OCI-LY1 (cell line): ENCODE measurements around the gene GGPS1.
A peak's percentile ranks its signal among the peaks of the same experiment; 100 is the strongest.

Experiments
- H2AFZ ChIP-seq: fragments of 200-600 bp; sonication (generic), shearing (Covaris generic); 2 replicates; pipeline ENCODE4 v1.6.0; 2014; ENCODE audit warnings: antibody characterized with exemption, mild to moderate bottlenecking, low read length
- H3F3A ChIP-seq: fragments of 200-600 bp; sonication (generic), shearing (Covaris generic); 2 replicates; pipeline ENCODE4 v1.6.0; 2014; ENCODE audit warnings: mild to moderate bottlenecking, antibody characterized with exemption, low read length, moderate library complexity; ENCODE audit not compliant: insufficient read depth
- H3K27ac ChIP-seq: fragments of 200-600 bp; sonication (generic); 2 replicates; pipeline ENCODE4 v1.5.1; 2014; ENCODE audit warnings: low read length, mixed run types, mild to moderate bottlenecking, low read depth; ENCODE audit not compliant: poor library complexity, severe bottlenecking
- H3K27me3 ChIP-seq: fragments of 200-600 bp; sonication (generic); 2 replicates; pipeline ENCODE4 v1.6.0; 2014; ENCODE audit warnings: antibody characterized with exemption, mild to moderate bottlenecking, low read length, moderate library complexity; ENCODE audit not compliant: insufficient read depth
- H3K36me3 ChIP-seq: fragments of 200-600 bp; sonication (generic); 2 replicates; pipeline ENCODE4 v1.6.1; 2014; ENCODE audit warnings: mild to moderate bottlenecking, antibody characterized with exemption, low read length, moderate library complexity, mixed read lengths; ENCODE audit not compliant: insufficient read depth
- H3K4me1 ChIP-seq: fragments of 200-600 bp; sonication (generic); 2 replicates; pipeline ENCODE4 v1.5.1; 2014; ENCODE audit warnings: mild to moderate bottlenecking, low read length, moderate library complexity; ENCODE audit not compliant: insufficient read depth, severe bottlenecking
- H3K4me2 ChIP-seq: fragments of 200-600 bp; sonication (generic), shearing (Covaris generic); 2 replicates; pipeline ENCODE4 v1.6.1; 2014; ENCODE audit warnings: low read length
- H3K4me3 ChIP-seq: fragments of 200-600 bp; sonication (generic); 2 replicates; pipeline ENCODE4 v1.5.1; 2014; ENCODE audit warnings: low read length, low read depth, mild to moderate bottlenecking, mixed read lengths; ENCODE audit not compliant: poor library complexity, severe bottlenecking
- H3K79me2 ChIP-seq: fragments of 200-600 bp; shearing (Covaris generic); 2 replicates; pipeline ENCODE4 v1.6.1; 2016; ENCODE audit warnings: mixed run types, low read length, mixed read lengths; ENCODE audit not compliant: insufficient read depth
- H3K9ac ChIP-seq: fragments of 200-600 bp; sonication (generic), shearing (Covaris generic); 2 replicates; pipeline ENCODE4 v1.6.1; 2014; ENCODE audit warnings: mild to moderate bottlenecking, low read length, mixed read lengths
- H3K9me2 ChIP-seq: fragments of 200-600 bp; sonication (generic), shearing (Covaris generic); 2 replicates; pipeline ENCODE4 v1.6.1; 2014; ENCODE audit warnings: low read depth, mild to moderate bottlenecking, low read length, mixed read lengths
- H3K9me3 ChIP-seq: fragments of 200-600 bp; shearing (Covaris generic); 2 replicates; pipeline ENCODE4 v1.6.1; 2014; ENCODE audit warnings: low read length, mixed read lengths
- H4K20me1 ChIP-seq: fragments of 200-600 bp; sonication (generic), shearing (Covaris generic); 2 replicates; pipeline ENCODE4 v1.6.0; 2016; ENCODE audit warnings: mild to moderate bottlenecking, low read length; ENCODE audit not compliant: insufficient read depth
- EZH2 ChIP-seq: fragments of 200-600 bp; sonication (generic), shearing (Covaris generic); IDR thresholded peaks from 2 replicates; pipeline ENCODE4 v1.8.0; 2017; ENCODE audit warnings: borderline replicate concordance, mixed run types, mild to moderate bottlenecking, antibody characterized with exemption, low read length, moderate library complexity, mixed read lengths
- TF ChIP-seq, protein P1 (sequence below): fragments of 200-600 bp; sonication (generic), shearing (Covaris generic); IDR thresholded peaks from 2 replicates; pipeline ENCODE4 v1.5.1; 2017; ENCODE audit warnings: mild to moderate bottlenecking, antibody characterized with exemption, low read length, moderate library complexity, mixed read lengths

GGPS1 gene

DNA sequence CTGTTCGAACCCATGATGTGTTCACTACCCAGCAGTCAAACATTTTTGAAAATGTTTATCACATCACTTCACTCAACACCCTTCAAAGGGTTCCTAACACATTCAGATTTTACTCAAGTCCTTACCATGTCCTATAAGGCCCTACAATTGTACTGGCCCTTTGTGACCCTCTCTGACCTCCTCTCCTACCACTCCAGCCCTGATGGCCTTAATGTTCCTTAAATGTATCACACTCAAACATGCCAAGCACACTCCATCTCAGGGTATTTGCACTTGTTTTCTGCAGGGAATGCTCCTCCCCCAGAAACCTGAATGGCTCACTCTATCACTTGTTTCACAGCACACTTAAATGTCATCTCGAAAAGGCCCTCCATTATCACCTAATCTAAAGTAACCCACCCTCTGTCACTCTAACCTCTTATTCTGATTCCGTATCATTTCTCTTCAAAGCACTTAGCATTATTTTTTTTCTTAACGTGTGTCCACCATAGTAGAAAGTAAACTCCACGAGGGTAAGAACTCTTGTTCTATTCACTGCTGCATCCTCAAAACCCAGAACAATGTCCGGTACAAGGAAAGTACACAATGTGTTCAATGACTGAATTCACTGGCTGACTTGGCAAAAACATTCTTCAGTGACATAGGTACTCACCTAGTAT, 7.7 kb upstream of the GGPS1 start:
- no peaks in the 10 kb centered on the region for H3K27me3 ChIP-seq
- no peaks in the 10 kb centered on the region for H3F3A ChIP-seq
- H3K79me2 ChIP-seq = peaks cover 98% of the 10 kb centered on the region
- H2AFZ ChIP-seq = no peak overlapping the region
- no peaks in the 10 kb centered on the region for H3K9me2 ChIP-seq
- no peak overlapping the region for H3K27ac ChIP-seq
- H3K9me3 ChIP-seq = no peaks in the 10 kb centered on the region
- no peak for TF ChIP-seq EZH2
- TF ChIP-seq, protein P1, sequence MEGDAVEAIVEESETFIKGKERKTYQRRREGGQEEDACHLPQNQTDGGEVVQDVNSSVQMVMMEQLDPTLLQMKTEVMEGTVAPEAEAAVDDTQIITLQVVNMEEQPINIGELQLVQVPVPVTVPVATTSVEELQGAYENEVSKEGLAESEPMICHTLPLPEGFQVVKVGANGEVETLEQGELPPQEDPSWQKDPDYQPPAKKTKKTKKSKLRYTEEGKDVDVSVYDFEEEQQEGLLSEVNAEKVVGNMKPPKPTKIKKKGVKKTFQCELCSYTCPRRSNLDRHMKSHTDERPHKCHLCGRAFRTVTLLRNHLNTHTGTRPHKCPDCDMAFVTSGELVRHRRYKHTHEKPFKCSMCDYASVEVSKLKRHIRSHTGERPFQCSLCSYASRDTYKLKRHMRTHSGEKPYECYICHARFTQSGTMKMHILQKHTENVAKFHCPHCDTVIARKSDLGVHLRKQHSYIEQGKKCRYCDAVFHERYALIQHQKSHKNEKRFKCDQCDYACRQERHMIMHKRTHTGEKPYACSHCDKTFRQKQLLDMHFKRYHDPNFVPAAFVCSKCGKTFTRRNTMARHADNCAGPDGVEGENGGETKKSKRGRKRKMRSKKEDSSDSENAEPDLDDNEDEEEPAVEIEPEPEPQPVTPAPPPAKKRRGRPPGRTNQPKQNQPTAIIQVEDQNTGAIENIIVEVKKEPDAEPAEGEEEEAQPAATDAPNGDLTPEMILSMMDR = no peak
- peaks cover 3% of the 10 kb centered on the region; the same call in 1 of the 2 replicates for H4K20me1 ChIP-seq
- H3K4me3 ChIP-seq = no peak overlapping the region
- H3K9ac ChIP-seq = no peak overlapping the region
- H3K36me3 ChIP-seq = peaks cover 52% of the 10 kb centered on the region
- H3K4me2 ChIP-seq = no peak overlapping the region
- peaks cover 17% of the 10 kb centered on the region for H3K4me1 ChIP-seq

GRCh38 chr1:235324296-235324695, 4.1 kb upstream of the GGPS1 start:
- peaks cover 83% of the 10 kb centered on the region for H3K79me2 ChIP-seq
- H3F3A ChIP-seq = no peaks in the 10 kb centered on the region
- peak overlapping the region; percentile 84 for H3K4me2 ChIP-seq
- no peak for TF ChIP-seq EZH2
- TF ChIP-seq, protein P1 = no peak
- H3K4me3 ChIP-seq = peak overlapping the region; percentile 79
- H3K27ac ChIP-seq = peak overlapping the region; percentile 56
- H3K9ac ChIP-seq = peak overlapping the region; percentile 91; the same call in 1 of the 2 replicates
- H3K27me3 ChIP-seq = no peaks in the 10 kb centered on the region
- H4K20me1 ChIP-seq = no peaks in the 10 kb centered on the region
- no peaks in the 10 kb centered on the region for H3K9me3 ChIP-seq
- peaks cover 25% of the 10 kb centered on the region for H3K4me1 ChIP-seq
- H3K36me3 ChIP-seq = peaks cover 43% of the 10 kb centered on the region
- no peaks in the 10 kb centered on the region for H3K9me2 ChIP-seq
- no peak overlapping the region for H2AFZ ChIP-seq

DNA sequence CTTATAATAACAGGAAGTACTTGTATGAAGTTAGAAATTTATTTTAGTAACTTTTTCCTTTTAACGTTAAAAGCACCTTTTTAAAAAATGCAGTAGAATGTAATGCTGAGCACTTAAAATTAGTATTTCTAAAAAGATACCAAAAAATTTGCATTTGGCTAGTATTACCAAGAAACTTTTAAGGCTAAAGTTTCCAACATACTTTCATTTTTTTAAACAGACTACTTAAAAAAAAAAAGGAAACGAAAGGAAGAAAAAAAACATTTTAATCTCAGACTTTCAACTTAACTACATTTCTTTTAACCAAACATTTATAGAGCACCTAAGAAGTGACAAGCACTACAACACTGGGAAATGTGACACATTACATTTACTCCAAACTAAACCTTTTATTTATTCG, 3.2 kb upstream of the GGPS1 start:
- TF ChIP-seq, protein P1 = no peak
- no peak for TF ChIP-seq EZH2
- Histone ChIP-seq H3K79me2 (peaks cover 83% of the 10 kb centered on the region), H3K4me3 (peak overlapping the region; percentile 79)

More for the DNA sequence above, 3.2 kb upstream of the GGPS1 start:
- no peak overlapping the region for H2AFZ ChIP-seq
- H3K4me1 ChIP-seq = peaks cover 33% of the 10 kb centered on the region
- peaks cover 37% of the 10 kb centered on the region; the same call in 1 of the 2 replicates for H3K36me3 ChIP-seq
- H3F3A ChIP-seq = no peaks in the 10 kb centered on the region
- H3K9me2 ChIP-seq = no peaks in the 10 kb centered on the region
- H4K20me1 ChIP-seq = no peaks in the 10 kb centered on the region
- H3K4me2 ChIP-seq = peak overlapping the region; percentile 84
- H3K27me3 ChIP-seq = no peaks in the 10 kb centered on the region
- no peaks in the 10 kb centered on the region for H3K9me3 ChIP-seq
- peak overlapping the region; percentile 91 for H3K9ac ChIP-seq
- peak overlapping the region; percentile 56 for H3K27ac ChIP-seq
